Lung (tissue), 12 donors: ENCODE results near the gene FAM186B. TPM values are rescaled to one million over a fixed set of nuclear protein-coding genes. Genes with fewer than 3 reads are reported as not detected.

Experiments
- ATAC-seq: fragments of 200-7000 bp; cut with Tn5 transposase; one replicate; pipeline ENCODE4 v1.9.1; 2020; ENCODE audit warnings: moderate number of reproducible peaks; ENCODE audit not compliant: insufficient read depth, low FRiP score
- DNase-seq, 3 donors: peaks; one replicate each; pipeline ENCODE4 v3.0.0-alpha.2; 2013 to 2017
- H3K27ac ChIP-seq, 2 donors: one replicate each; pipeline ENCODE4 v1.5.1; 2013; ENCODE audit warnings: mild to moderate bottlenecking in 2 of 2, moderate library complexity in 2 of 2, control low read depth in 1 of 2, inconsistent platforms in 1 of 2, low read depth in 1 of 2, low read length in 1 of 2
- H3K27me3 ChIP-seq, 3 donors: one replicate each; pipeline ENCODE4 v1.5.1; 2013; ENCODE audit warnings: low read length in 2 of 3; ENCODE audit not compliant: control insufficient read depth in 3 of 3, insufficient read depth in 3 of 3
- H3K36me3 ChIP-seq, 4 donors: one replicate each; pipeline ENCODE4 v1.5.1; 2013; ENCODE audit warnings: low read length in 4 of 4, mild to moderate bottlenecking in 1 of 4, moderate library complexity in 1 of 4; ENCODE audit not compliant: control insufficient read depth in 4 of 4, insufficient read depth in 4 of 4
- H3K4me1 ChIP-seq, 5 donors: one replicate each; pipeline ENCODE4 v1.5.1; 2013; ENCODE audit warnings: low read length in 5 of 5, mild to moderate bottlenecking in 2 of 5, moderate library complexity in 1 of 5; ENCODE audit not compliant: control insufficient read depth in 5 of 5, insufficient read depth in 5 of 5
- H3K4me3 ChIP-seq: one replicate; pipeline ENCODE4 v1.5.1; 2013; ENCODE audit warnings: mild to moderate bottlenecking, control low read depth, moderate library complexity
- H3K9ac ChIP-seq, 2 donors: one replicate each; pipeline ENCODE4 v1.5.1; 2013; ENCODE audit warnings: low read length in 2 of 2, control low read depth in 1 of 2; ENCODE audit not compliant: insufficient read depth in 1 of 2
- H3K9me3 ChIP-seq, 4 donors: one replicate each; pipeline ENCODE4 v1.5.1; 2013; ENCODE audit warnings: low read length in 3 of 4, mild to moderate bottlenecking in 1 of 4, moderate library complexity in 1 of 4; ENCODE audit not compliant: control insufficient read depth in 4 of 4, insufficient read depth in 3 of 4
- CTCF ChIP-seq: IDR thresholded peaks from 2 replicates; pipeline ENCODE4 v1.5.1; 2012; ENCODE audit warnings: mild to moderate bottlenecking; ENCODE audit errors: control extremely low read depth, extremely low read depth
- WGBS, 2 donors: extraction: QIAGEN DNeasy Blood & Tissue Kit; methylation state at CpG; one replicate each; pipeline ENCODE4 v1.1.7; 2013; 5-methylcytosine and 5-hydroxymethylcytosine counted together
- polyA plus RNA-seq, 2 donors: library from polyadenylated mRNA; stranded (reverse); fragments of 200-250 nt; gene quantifications; one replicate each; pipeline ENCODE4 v1.2.1, GENCODE V29; 2013
- total RNA-seq, 2 donors: library from RNA; depleted of rRNA in 1 of 2; stranded (reverse); fragments of >200 nt in 1 of 2; gene quantifications; one replicate each; pipeline ENCODE4 v1.2.1, GENCODE V29; 2014 to 2021
- donor health status: control.
- donor health status: control.
- donor health status: Bipolar disorder and iron deficiency.
- donor health status: healthy.
- donor health status: DM: yes; HTN: yes; CAD: no.

FAM186B gene
- total and polyA plus RNA-seq, 4 donors: 0.17 to 0.80 (median 0.43) TPM

DNA sequence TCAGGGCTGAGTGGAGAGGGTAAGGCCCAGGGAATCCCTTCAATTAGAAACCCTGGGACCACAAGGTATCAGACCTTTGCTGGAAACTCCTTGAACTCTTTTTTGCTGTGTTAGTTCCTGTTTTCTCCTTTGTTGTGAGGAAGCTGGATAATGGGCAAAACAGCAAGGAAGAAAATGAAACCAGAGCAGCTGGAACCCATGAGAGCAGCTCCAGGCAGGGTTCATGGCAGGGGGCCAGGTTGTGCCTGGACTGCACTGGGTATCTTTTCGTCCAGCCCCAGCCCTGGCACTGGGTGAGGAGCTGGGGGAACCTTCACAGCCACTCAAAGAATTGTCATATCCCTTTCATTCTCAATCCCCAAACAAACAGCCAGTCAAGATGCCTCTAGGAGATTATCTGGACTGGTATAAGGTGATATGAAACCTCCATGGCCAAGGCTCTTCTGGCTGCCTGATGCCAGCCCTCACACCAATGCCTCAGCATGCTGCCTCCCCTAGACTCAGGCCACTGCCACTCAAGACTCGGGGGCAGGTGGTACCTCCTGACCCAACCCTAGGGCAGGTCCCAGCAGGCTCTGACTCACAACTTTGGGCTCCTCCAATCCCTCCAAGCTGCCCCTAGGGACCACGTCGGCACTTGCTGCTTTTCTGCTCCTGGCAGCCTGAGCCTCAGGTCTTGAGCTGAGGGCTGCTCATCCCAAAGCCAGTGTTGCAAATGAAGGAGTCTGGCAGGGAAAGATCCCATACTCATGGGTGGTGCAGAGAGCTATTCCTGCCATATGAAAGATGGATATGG, 16.5 kb downstream of the FAM186B start:
- TF ChIP-seq CTCF: no peak
- Histone ChIP-seq H3K36me3 (peaks cover 0 to 13% (median 10%) of the 10 kb centered on the region in 4 donors), H3K4me3 (no peak overlapping the region), H3K9ac (no peak overlapping the region), H3K27me3 (no peaks in the 10 kb centered on the region), H3K9me3 (peaks cover 0 to 3% (median 0%) of the 10 kb centered on the region in 4 donors), H3K4me1 (peaks cover 0 to under 1% (median 0%) of the 10 kb centered on the region in 5 donors), H3K27ac (no peak overlapping the region)
- 80 to 83% methylated on average over 4 of the region's 4 CpGs for WGBS, 2 donors
- ATAC-seq (no peak), DNase-seq (no peak)

- TF ChIP-seq CTCF: no peak
- WGBS, 2 donors: 86 to 90% methylated on average over 7 of the region's 7 CpGs
Observed at GRCh38 chr12:49588281-49588680, 17.2 kb downstream of the FAM186B start.

GRCh38 chr12:49587174-49587908, 18.1 kb downstream of the FAM186B start:
- DNase-seq (peak in 1 of 3 donors; percentile 21), ATAC-seq (no peak)
- Histone ChIP-seq H3K4me3 (no peak overlapping the region), H3K9ac (no peak overlapping the region), H3K4me1 (peaks cover 0 to 16% (median 6%) of the 10 kb centered on the region in 5 donors), H3K36me3 (peaks cover 0 to 11% (median 9%) of the 10 kb centered on the region in 4 donors), H3K27ac (no peak overlapping the region), H3K27me3 (no peaks in the 10 kb centered on the region), H3K9me3 (peaks cover 0 to 3% (median 0%) of the 10 kb centered on the region in 4 donors)
- no peak for TF ChIP-seq CTCF
- WGBS, 2 donors: 83 to 86% methylated on average over 11 of the region's 11 CpGs

More at GRCh38 chr12:49588281-49588680, 17.2 kb downstream of the FAM186B start:
- H3K4me3 ChIP-seq: no peak overlapping the region
- H3K9ac ChIP-seq: no peak overlapping the region
- DNase-seq (no peak), ATAC-seq (no peak)
- peaks cover 0 to 6% (median 0%) of the 10 kb centered on the region in 5 donors for H3K4me1 ChIP-seq
- no peaks in the 10 kb centered on the region for H3K27me3 ChIP-seq
- no peak overlapping the region for H3K27ac ChIP-seq
- peaks cover 0 to 11% (median 11%) of the 10 kb centered on the region in 4 donors for H3K36me3 ChIP-seq
- peaks cover 0 to 3% (median 0%) of the 10 kb centered on the region in 4 donors for H3K9me3 ChIP-seq
